DOHH2 (cell line): Measurements from ENCODE around the gene DTNB.

ENCODE experiments used
- EZH2phosphoT487 ChIP-seq: fragments of 200-600 bp; sonication (generic); IDR thresholded peaks from 2 replicates; pipeline ENCODE4 v1.6.1; 2017; ENCODE audit warnings: borderline replicate concordance, mild to moderate bottlenecking, antibody characterized with exemption, low read length, moderate library complexity, mixed read lengths
- TF ChIP-seq, protein P1 (sequence below): fragments of 200-600 bp; sonication (generic); IDR thresholded peaks from one replicate; pipeline ENCODE4 v1.5.1; 2014; ENCODE audit warnings: antibody characterized with exemption, mild to moderate bottlenecking, low read depth, low read length; ENCODE audit not compliant: poor library complexity, severe bottlenecking

DNA sequence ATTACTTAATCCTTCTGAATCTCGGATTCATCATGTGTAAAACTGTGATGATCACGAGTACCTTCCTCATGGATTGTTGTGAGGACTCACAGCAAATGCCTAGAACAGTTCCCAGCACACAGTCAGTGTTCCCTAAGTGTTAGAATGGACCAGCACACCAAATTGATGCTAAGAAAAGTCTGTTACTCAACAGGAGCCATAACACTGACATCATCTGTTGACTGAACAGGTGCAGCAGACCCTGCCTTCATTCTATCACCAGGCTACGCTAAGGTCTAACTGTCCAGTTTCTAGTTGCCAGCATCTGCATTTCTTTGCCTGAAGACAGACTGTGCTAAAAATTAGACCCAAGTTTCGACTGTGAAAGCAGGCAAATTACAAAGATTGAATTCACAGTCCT, 18.6 kb downstream of the DTNB start:
- TF ChIP-seq, protein P1, sequence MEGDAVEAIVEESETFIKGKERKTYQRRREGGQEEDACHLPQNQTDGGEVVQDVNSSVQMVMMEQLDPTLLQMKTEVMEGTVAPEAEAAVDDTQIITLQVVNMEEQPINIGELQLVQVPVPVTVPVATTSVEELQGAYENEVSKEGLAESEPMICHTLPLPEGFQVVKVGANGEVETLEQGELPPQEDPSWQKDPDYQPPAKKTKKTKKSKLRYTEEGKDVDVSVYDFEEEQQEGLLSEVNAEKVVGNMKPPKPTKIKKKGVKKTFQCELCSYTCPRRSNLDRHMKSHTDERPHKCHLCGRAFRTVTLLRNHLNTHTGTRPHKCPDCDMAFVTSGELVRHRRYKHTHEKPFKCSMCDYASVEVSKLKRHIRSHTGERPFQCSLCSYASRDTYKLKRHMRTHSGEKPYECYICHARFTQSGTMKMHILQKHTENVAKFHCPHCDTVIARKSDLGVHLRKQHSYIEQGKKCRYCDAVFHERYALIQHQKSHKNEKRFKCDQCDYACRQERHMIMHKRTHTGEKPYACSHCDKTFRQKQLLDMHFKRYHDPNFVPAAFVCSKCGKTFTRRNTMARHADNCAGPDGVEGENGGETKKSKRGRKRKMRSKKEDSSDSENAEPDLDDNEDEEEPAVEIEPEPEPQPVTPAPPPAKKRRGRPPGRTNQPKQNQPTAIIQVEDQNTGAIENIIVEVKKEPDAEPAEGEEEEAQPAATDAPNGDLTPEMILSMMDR: no peak
- TF ChIP-seq EZH2phosphoT487: no peak
